Inflammatory macrophage treated with lipopolysaccharide for 1 hour (primary cell): ENCODE measurements around the gene OSBP2.
"Not testable (repeated sequence)": the region's sequence is repeated elsewhere in the genome, so short reads cannot be mapped to it uniquely, and the experiment has no call there.

ENCODE experiments used
- DNase-seq, 2 donors: peaks; one replicate each; pipeline ENCODE4 v3.0.0-alpha.2; 2020 to 2022

OSBP2 gene, protein sequence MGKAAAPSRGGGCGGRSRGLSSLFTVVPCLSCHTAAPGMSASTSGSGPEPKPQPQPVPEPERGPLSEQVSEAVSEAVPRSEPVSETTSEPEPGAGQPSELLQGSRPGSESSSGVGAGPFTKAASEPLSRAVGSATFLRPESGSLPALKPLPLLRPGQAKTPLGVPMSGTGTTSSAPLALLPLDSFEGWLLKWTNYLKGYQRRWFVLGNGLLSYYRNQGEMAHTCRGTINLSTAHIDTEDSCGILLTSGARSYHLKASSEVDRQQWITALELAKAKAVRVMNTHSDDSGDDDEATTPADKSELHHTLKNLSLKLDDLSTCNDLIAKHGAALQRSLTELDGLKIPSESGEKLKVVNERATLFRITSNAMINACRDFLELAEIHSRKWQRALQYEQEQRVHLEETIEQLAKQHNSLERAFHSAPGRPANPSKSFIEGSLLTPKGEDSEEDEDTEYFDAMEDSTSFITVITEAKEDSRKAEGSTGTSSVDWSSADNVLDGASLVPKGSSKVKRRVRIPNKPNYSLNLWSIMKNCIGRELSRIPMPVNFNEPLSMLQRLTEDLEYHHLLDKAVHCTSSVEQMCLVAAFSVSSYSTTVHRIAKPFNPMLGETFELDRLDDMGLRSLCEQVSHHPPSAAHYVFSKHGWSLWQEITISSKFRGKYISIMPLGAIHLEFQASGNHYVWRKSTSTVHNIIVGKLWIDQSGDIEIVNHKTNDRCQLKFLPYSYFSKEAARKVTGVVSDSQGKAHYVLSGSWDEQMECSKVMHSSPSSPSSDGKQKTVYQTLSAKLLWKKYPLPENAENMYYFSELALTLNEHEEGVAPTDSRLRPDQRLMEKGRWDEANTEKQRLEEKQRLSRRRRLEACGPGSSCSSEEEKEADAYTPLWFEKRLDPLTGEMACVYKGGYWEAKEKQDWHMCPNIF

DNA sequence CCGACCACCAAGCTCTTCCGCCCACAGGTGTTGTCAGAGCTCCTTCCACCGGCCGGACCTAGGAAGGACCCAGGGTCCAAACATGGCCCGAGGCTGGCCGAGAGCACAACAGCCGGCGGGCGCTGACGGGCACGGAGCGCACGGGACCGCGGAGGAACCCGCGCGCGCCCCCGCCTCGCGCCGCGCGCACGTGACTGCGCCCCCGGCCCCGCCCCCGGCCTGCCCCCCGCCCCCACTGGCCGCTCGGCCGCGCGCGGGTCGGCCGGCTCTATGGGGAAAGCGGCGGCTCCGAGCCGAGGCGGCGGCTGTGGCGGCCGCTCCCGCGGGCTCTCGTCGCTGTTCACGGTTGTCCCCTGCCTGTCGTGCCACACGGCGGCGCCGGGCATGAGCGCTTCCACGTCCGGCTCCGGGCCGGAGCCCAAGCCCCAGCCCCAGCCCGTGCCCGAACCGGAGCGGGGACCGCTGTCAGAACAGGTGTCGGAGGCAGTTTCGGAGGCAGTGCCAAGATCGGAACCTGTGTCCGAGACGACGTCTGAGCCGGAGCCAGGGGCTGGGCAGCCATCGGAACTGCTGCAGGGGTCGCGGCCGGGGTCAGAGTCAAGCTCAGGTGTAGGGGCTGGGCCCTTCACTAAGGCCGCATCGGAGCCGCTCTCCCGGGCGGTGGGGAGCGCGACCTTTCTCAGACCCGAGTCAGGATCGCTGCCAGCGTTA lies at the start of gene OSBP2:
Gene OSBP2 (plus strand): TSS at position 235 of the 711 bp plus-strand sequence. CDS start 36 bp downstream, at position 271.
- peak in 1 of 2 donors; percentile 30 for DNase-seq

DNA sequence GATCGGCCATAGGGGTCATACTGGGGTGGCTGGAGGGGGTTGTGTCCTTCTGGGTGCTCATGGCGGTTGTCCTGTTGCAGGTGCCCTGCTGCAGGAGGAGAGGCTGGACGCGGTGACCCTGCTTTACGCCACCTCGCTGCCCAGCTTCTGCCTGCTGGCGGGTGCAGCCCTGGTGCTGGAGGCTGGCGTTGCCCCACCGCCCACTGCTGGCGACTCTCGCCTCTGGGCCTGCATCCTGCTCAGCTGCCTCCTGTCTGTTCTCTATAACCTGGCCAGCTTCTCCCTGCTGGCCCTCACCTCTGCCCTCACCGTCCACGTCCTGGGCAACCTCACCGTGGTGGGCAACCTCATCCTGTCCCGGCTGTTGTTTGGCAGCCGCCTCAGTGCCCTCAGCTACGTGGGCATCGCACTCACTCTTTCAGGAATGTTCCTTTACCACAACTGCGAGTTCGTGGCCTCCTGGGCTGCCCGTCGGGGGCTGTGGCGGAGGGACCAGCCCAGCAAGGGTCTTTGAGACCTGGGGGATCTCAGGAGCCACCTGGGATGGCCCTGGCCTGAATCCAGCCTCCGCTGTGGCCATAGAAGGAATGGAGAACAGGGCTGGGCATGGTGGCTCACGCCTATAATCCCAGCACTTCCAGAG lies 48.0 kb upstream of the OSBP2 start:
- DNase-seq, result no peak

DNA sequence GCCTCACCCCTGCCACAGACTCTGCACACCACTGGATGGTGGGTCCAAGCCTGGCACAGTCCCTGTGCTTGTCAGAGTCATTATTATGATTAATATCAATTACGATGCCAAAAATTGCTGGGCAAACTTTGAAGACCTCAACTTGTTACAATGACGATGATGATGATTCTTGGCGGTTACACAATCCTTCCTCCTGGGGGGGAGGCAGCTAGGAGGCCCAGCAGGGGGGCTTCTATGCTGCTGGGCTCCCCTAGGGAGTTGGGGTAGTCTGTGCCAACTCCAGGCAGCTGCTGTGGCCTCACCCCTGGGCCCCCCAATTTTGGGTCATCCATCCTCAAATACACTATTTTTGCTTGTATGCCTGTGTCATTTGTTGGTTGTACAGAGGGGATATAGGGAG lies 47.1 kb upstream of the OSBP2 start:
- no peak for DNase-seq

DNA sequence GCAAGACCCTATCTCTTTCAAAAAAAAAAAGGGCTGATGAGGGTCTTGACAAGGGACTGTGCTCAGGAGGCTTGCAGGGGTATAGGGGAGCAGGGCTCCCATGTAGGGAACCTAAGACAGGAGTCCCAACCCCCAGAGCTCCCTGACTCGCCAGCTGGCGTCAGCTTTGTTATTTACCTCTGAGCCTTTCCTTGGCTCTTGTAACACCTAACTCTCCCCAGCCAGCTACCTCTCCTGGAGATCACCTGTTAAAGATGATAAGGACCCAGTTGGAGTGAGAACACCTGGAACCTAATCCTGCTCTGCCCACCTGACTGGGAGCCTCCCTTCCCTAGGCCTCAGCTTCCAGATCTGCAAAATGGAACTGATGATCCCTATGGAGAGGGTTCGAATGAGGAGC lies 45.8 kb upstream of the OSBP2 start:
- no peak for DNase-seq

DNA sequence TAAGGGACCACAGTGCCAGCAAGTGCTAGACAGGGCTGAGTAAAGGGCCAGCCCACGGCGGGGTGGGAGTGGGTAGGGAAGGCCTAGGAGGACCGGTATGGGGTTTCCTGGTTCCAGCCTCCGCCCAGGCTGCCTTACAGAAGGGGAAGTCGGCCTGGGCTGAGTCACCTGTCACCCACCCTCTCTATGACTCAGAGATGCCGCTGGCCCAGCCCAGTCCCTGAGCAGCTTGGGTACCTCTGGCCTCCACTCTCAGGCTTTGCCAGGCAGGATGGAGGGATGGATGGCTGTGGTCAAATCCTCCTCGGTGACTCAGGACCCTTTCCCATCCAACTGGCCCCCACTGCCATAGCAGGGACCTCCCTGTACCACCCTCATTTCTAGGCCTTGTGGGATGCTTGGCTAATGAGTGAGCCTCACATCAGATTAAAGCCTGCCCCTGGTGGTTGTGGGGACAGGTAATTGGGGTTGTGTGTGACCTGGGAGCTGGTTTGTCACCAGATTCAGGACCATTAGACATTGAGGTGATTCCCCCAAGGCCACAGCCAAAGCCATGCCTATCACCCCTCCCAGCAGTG lies 45.2 kb upstream of the OSBP2 start:
- DNase-seq, result peak; percentile 87 to 94

DNA sequence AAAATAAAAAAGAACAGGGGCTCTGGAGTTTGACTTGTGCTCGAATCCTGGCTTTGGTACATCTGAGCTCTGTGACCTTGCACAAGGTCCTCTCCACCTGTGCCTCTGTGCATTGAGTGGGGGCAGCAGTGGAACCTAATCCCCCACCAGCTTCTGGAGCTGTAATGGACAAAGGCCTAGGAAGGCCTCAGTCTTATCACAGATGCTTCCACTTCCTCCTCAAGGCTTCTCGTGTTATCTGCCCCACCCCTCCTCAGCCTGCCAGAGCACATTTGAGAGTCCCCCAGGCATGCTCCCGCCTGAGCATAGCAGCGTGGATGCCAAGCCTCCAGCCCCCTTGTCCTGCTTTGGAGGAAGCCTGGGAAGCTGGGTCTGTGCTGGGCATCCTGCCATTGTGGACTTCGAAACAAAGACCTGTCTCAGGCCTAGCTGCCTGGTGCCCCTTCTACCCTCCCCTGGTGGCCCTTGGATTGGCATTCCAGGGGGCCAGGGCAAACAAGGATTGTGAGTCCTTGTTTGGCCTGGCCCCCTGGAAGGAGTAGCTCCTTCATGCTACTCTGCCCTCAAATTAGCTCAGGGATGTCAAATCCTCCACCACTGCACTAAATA lies 44.1 kb upstream of the OSBP2 start:
- DNase-seq, result no peak

DNA sequence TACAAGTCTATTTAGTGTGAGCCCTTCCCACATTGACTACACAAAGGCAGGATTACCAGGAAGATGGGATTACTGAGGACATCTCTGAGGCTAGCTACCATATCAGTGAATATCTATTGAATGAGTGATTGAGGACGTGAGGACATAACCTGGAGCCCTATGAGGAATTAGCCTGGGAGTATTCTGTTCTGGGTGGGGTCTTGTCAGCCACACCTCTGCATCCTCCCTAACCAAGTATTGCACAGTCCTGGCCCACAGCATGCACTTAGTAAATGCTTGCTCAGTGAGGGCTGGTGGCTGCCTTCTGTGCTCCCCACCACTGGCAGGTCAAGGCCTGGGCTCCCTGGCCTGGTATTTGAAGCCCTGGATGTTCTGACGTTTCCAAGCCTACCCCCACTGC lies 41.8 kb upstream of the OSBP2 start:
- no peak for DNase-seq

DNA sequence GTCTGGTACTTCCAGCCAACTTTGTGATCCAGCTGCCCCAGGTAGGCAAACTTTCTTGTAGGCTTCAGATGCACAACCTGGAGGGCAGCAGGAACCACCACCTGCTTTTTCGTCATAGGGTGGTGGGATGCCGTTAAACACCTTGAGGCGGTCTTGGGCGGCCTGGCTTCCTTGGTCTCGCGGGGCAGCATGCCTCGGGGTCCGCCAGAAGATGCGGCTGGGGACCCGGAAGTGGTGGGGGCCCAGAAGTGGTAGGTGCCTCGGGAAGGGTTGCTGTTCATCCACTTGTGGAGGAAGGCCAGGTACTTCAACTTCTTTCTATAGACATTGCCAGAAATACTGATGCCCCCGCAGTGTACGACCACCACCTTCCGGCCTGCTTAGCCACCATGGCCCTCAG lies 40.3 kb upstream of the OSBP2 start:
- DNase-seq, result no peak

DNA sequence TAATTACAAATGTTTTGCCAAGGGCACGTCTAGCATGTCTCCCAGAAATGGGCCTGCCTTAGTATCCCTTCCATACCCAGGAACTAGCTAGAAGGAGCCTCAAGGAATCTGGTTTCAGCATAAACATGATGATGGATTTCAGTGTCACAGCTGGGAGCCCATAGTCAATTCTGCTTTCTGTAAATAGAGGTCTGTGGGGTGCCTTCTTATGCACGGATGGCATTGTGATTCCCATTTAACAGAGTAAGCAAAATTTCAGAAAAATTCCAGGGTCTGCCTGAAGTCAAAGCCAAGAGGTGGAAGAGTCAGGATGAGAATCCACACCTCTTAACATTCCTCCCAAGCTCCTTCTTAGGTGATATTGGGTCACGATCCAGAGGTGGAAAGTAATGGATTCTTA lies 39.1 kb upstream of the OSBP2 start:
- DNase-seq, result no peak

DNA sequence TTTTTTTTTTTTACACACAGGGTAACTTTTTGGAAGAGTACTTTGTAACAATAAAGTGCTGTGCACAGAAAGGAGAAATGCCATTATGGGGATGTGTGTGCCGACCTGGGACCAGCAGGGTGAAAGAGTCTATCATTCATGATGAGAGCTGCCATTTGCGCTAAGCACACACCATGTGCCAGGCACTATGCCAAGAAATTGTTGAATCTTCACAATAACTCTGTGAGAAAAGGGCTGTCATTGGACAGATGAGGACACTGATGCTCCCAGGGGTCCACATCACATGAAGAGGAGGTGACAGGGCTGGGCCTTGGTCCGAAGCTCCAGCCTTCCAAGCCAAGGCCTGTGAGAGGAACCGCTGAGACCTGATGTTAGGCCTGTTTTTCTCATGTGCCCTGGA lies 32.6 kb upstream of the OSBP2 start:
- no peak for DNase-seq

DNA sequence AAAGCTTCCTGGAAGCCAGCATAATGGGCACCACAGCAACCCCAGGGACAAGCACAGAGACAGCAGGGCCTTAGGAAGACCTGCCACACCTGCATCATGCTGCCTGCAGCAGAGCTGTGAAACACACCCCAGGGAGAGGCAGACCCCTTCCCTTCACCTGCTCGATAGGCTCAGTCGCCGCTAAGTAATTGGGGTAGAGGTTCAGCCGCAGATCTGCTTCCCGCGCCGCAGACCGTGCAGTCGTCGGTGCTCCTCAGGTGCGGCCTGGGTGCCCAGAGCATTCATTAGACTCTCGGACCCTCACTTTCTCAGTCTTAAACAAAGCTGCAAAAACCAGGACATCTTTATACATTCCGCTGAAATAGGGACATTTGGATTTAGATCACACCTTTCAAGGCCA lies 29.9 kb upstream of the OSBP2 start:
- DNase-seq, result no peak

DNA sequence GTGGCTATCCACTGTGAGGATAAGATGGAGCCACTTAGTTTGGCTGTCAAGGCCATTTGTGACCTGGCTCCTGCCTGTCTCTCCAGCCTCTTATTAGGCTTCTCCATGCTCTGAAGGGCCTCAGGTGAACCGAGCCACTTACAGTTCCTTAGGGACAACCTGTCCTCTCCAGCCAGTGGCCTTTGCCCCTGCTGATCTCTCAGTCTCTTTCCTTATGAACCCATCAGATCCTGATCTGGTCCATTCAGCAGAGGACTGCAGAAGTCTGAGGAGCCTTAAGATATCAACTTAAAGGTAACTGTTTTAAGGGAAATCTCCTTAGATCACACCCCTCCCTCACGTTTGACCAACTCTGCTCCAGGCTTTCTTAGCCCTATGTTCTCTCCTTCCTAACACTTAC lies 29.4 kb upstream of the OSBP2 start:
- DNase-seq, result no peak

DNA sequence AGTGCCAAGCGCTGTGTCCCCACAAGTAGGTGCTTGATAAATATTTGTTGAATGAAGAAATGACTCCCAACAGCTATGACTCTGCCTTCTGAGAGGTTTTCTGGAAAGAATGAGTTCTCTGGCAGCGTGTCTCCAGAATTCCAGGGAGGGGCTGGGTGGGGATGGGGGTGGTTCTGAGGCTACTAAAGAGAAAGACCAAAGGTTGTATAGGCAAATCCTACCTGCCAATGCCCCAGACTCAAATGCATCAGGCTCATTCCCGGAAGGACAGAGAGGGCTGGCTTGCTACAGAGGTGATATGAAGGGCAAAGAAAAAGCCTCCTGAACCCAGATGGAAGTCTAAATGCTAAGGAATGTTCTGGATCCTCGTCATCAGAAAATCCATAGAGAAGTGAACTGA lies 28.9 kb upstream of the OSBP2 start:
- DNase-seq, result no peak

DNA sequence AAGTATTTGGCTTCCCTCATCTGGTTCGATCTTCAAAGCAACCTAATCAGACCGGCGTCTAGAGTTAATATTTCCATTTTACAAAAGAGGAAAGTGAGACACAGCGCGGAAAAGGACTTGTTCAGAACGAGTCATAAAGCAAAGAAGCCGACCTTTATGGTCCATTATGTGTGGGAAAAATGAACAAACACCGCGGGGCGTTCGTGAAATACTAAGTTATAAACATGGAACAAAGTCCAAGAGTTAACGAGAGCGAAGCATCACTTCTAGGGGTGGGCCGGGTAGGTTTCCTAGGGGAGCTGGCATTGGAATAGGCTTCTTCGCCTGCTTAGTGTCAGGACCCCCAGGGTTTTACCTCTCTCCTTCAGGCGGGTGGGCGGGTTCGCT lies 27.6 kb upstream of the OSBP2 start:
- DNase-seq, result peak in 1 of 2 donors; percentile 13

DNA sequence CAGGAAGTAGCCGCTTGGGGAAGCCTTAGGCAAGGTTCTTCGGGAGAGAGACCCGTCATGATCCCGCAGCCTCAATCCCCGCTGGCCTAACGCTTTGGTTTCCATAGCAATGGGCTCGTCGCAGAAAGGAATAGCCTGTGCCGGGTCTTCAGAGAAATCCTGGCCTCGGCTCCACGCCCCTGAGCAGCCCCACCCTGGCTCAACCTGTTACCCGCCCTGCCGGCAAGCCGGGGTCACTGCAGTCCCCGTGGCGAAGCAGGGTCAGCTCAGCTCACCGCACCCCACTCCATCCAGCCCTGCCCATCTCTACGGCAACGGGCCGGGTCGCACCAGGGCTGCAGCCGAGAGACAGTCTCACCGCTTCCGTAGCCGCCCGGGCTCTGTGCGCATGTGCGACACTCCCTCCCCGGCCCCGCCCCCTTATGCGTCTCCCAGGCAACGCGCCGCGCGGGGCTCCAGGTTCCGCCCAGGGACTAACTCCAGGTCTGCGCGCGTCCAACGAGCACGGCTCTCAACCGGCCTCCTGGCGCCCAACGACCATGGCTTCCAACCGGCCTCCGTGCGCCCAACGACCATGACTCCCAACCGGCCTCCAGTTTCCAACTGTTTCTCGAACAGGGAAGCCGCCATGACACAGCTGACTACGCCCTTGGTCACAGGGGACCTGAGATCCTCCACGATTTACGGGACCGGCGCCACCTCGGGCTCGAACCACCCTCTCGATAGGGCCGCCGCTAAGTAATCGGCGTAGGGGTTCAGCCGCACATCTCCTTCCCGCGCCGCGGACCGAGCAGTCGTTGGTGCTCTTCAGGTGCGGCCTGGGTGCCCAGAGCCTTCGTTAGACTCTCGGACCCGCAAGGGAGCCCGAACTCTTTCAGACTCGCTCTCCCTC lies 26.9 kb upstream of the OSBP2 start, which contains the start of gene DUSP18:
Gene DUSP18 (minus strand): TSS at position 382 of the 892 bp plus-strand sequence. CDS start 3,872 bp downstream, outside the sequence.
- peak; percentile 85 to 97 for DNase-seq

DNA sequence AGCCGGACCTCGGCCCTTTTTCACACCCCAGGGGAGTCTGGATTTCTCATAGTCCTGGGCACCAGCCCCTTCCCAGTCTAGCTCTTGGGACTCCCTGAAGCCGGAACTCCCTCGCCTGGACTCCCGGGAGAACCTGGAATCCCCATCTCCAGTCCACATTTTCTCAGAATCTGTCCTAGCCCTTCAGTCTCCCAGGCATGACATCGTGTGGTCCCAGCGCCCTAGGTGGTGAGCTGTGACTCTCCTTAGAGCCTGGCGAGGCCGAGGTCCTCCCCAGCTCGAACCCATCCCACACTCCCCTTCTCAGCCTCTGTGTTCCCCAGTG lies 26.3 kb upstream of the OSBP2 start:
- no peak for DNase-seq

DNA sequence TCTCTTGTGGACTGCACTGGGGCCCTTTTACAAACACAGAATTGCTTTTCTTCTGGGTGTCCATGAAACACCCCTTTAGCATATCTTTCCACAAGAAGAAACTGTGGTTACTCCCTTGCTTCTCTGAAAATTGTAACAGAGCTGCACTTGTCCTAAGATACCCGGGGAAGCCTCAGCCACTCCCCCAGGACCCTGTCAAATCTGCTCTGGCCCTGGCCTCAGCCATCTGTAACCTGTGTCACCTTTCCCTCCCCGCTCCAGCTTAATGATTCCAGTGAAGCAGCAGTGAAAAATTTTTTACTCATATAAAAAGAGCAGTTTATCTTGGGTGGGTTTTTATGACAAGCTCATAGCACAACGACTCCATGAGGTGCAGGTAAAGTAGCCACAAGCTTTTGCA lies 23.6 kb upstream of the OSBP2 start:
- no peak for DNase-seq

DNA sequence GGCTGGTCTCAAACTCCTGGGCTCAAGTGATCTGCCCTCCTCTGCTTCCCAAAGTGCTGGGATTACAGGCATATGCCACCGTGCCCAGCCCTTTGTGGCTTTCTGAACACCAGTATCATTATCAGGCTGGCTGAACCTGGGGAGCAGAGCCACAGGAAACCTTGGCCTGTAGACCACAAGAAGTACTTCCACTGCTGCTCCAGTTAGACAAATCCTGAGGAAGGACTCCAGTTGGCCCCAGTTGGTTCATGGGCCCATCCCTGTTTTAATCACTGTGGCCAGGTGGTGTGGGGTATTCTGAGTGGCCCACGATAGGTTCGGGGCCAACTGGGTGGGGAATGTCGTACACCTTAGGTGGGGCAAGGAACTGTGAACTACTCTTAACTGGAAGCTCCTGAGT lies 21.5 kb upstream of the OSBP2 start:
- DNase-seq, result no peak

DNA sequence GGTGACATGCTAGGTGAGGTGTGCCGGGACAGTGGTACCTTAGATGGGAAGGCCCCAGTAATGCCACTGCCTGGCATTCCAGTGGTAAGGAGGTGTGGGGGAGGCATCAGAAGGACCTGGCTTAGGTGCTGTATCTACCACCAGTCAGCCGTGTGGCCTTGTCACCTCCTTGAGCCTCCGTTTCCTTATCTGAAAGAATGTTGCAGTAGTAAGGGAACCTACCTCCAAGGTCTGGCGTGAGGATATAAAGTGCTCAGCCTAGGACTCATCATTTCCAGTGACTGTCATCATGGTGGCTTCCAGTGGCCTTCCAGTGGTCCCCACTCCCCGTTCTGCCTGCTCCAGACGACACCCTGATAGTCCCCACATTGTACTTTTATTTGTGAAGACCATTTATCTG lies 20.2 kb upstream of the OSBP2 start:
- no peak for DNase-seq

DNA sequence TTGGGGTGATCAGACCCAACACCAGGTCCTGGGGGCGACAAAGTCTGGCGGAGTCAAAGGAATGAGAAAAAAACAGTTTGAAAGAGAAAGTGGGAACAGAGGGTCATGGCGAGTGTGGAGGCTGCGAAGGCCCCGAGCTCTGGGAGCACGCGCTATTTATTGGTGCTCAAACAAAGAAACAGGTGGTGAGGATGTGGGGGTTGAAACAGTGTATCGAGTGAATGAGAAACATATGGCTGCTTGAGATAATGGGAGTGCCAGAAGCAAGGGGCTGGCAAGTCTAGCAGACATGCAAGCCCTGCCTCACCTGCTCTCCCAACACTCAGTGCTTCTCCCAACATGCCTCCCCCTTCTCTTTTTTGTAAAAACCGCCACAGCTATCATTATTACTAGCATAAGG lies 19.2 kb upstream of the OSBP2 start:
- no peak for DNase-seq

DNA sequence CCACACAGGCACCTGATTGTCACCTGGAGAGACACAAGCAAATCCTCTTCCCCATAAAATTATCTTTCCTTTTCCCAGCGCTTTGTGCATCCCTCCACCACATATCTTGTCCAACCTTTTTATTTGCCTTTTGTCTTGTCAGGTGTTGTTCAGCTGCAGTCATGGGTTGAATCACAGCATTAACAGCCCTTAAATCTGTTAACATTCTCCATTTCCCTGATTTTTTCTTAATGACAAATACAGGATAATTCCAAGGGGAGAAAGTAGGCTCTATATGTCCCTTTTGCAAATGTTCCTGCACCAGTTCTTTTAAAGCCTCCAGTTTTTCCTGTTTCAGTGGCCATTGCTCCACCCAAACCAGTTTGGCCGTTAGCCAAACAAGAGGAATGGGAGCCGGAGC lies 18.1 kb upstream of the OSBP2 start:
- DNase-seq, result not testable (repeated sequence)
